Osteocyte (in vitro differentiated cells): ENCODE data around the gene ODAD2. TPM values are rescaled to one million over a fixed set of nuclear protein-coding genes. Genes with fewer than 3 reads are reported as not detected.

ENCODE experiments used
- DNase-seq: peaks from one replicate; pipeline ENCODE4 v3.0.0; 2021; ENCODE audit warnings: mixed read lengths; ENCODE audit not compliant: unreplicated experiment; ENCODE audit errors: extremely low spot score
- H3K27ac Mint-ChIP-seq: one replicate; pipeline ENCODE4 v1.8.0; 2021; ENCODE audit warnings: mild to moderate bottlenecking, mixed read lengths; ENCODE audit not compliant: unreplicated experiment
- H3K27me3 Mint-ChIP-seq: one replicate; pipeline ENCODE4 v1.8.0; 2021; ENCODE audit warnings: mixed read lengths; ENCODE audit not compliant: unreplicated experiment
- H3K36me3 Mint-ChIP-seq: one replicate; pipeline ENCODE4 v1.8.0; 2021; ENCODE audit warnings: mixed read lengths; ENCODE audit not compliant: unreplicated experiment
- H3K4me1 Mint-ChIP-seq: one replicate; pipeline ENCODE4 v1.8.0; 2021; ENCODE audit warnings: mixed read lengths; ENCODE audit not compliant: unreplicated experiment
- H3K4me3 Mint-ChIP-seq: one replicate; pipeline ENCODE4 v1.8.0; 2021; ENCODE audit warnings: mild to moderate bottlenecking, moderate library complexity, mixed read lengths; ENCODE audit not compliant: unreplicated experiment
- H3K9me3 Mint-ChIP-seq: one replicate; pipeline ENCODE4 v1.8.0; 2021; ENCODE audit warnings: mixed read lengths; ENCODE audit not compliant: unreplicated experiment
- total RNA-seq: library from RNA; stranded (reverse); gene quantifications from 2 replicates; pipeline ENCODE4 v1.2.1, GENCODE V29; 2021
- TF ChIP-seq, protein P1 (sequence below): fragments of 200-600 bp; sonication (generic); IDR thresholded peaks from 2 replicates; pipeline ENCODE4 v1.5.0; 2021; ENCODE audit warnings: antibody characterized with exemption, mild to moderate bottlenecking, moderate library complexity

Gene ODAD2
- total RNA-seq, 1 donor from 2014 or later: 4.3 TPM

DNA sequence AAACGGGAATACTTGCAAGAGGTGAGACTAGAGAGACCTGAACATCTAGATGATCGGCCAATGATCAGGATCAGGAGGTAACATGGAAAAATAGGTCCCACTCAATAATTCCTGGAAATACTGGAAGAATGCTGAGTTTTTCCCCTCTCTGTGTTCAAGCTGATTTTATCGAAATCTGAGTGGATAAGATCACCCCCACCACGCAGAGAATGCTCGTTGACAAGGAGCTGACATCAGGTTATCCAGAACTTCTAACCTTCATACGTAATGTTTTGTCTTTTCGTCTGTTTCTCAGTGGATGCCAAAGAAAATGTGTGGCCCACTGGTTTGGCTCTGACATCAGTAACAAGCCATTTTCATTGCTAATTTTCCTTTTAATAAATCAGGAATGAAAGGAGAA is 194.7 kb downstream of the ODAD2 start:
- no peak for DNase-seq
- Mint-ChIP-seq H3K36me3 (no peaks in the 10 kb centered on the region), H3K9me3 (no peaks in the 10 kb centered on the region), H3K27ac (no peak overlapping the region), H3K4me3 (no peak overlapping the region), H3K27me3 (peaks cover 6% of the 10 kb centered on the region), H3K4me1 (no peaks in the 10 kb centered on the region)
- TF ChIP-seq, protein P1, sequence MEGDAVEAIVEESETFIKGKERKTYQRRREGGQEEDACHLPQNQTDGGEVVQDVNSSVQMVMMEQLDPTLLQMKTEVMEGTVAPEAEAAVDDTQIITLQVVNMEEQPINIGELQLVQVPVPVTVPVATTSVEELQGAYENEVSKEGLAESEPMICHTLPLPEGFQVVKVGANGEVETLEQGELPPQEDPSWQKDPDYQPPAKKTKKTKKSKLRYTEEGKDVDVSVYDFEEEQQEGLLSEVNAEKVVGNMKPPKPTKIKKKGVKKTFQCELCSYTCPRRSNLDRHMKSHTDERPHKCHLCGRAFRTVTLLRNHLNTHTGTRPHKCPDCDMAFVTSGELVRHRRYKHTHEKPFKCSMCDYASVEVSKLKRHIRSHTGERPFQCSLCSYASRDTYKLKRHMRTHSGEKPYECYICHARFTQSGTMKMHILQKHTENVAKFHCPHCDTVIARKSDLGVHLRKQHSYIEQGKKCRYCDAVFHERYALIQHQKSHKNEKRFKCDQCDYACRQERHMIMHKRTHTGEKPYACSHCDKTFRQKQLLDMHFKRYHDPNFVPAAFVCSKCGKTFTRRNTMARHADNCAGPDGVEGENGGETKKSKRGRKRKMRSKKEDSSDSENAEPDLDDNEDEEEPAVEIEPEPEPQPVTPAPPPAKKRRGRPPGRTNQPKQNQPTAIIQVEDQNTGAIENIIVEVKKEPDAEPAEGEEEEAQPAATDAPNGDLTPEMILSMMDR: no peak

DNA sequence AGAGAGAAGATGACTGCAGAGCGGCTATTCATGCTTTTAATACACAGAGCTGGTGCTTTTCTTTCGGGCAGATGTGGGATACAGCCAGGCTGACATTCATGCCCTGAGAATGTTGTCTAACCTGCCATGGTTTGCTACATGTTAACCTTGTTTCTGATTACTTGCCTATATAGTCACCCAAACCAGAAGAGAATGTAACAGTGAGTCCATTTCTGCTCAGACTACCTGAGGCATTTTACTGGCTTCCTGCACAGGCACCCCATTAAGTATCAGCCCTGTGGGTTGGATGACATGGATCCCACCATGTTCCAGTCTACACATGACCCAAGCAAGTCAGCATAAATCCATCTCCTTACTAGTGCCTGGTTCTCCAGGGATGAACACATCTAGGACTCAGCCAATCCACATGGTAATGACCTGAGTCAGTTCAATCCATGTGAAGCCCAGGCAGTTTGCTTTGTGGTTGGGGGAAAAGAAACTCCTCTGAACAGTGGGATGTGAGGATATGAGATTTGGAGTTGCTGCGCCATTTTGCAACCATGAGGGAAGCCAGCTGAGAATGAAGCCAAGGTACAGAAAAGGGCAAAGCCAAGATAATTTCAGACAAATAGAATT is 197.6 kb downstream of the ODAD2 start:
- no peak overlapping the region for H3K4me3 Mint-ChIP-seq
- no peak for DNase-seq
- peaks cover 6% of the 10 kb centered on the region for H3K27me3 Mint-ChIP-seq
- no peaks in the 10 kb centered on the region for H3K9me3 Mint-ChIP-seq
- H3K36me3 Mint-ChIP-seq: no peaks in the 10 kb centered on the region
- H3K4me1 Mint-ChIP-seq: no peaks in the 10 kb centered on the region
- H3K27ac Mint-ChIP-seq: no peak overlapping the region
- TF ChIP-seq, protein P1: no peak

DNA sequence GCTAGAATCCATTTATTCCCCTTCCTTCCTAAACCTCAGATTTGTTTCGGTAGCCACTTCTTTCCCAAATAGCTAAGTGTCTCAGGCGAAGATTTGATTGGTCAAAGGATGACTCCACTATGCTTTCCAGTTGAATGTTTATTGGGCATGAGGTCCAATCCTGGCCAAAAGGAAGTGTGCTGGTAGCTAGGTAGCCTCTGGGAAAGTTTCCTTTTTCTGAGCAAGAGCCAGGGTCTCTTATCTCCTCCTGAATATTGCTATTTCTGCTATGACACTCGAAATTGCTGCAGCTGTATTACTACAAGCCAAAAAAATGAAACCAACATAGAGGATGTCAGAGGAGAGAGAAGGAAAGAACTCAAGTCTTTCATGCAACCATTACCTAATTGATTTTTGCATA is 199.8 kb downstream of the ODAD2 start:
- DNase-seq: no peak
- H3K27ac Mint-ChIP-seq: no peak overlapping the region
- H3K36me3 Mint-ChIP-seq: no peaks in the 10 kb centered on the region
- TF ChIP-seq, protein P1: no peak
- no peaks in the 10 kb centered on the region for H3K4me1 Mint-ChIP-seq
- peaks cover 4% of the 10 kb centered on the region for H3K9me3 Mint-ChIP-seq
- H3K27me3 Mint-ChIP-seq: peaks cover 4% of the 10 kb centered on the region
- no peak overlapping the region for H3K4me3 Mint-ChIP-seq

DNA sequence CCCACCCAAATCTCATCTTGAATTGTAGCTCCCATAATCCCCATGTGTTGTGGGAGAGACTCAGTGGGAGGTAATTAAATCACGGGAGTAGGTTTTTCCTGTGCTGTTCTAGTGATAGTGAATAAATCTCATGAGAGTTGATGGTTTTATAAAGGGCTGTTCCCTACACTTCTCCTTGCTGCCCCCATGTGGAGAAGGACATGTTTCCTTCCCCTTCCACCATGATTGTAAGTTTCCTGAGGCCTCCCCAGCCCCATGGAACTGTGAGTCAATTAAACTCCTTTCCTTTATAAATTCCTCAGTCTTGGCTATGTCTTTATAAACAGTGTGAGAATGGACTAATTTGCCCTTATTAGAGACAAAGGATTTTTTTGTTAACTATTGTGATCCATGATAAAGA is 204.7 kb downstream of the ODAD2 start:
- Mint-ChIP-seq H3K27ac (no peak overlapping the region), H3K27me3 (no peaks in the 10 kb centered on the region), H3K4me1 (peaks cover 8% of the 10 kb centered on the region), H3K4me3 (no peak overlapping the region), H3K36me3 (no peaks in the 10 kb centered on the region), H3K9me3 (peaks cover 4% of the 10 kb centered on the region)
- TF ChIP-seq, protein P1: peak; percentile 30
- DNase-seq: no peak

DNA sequence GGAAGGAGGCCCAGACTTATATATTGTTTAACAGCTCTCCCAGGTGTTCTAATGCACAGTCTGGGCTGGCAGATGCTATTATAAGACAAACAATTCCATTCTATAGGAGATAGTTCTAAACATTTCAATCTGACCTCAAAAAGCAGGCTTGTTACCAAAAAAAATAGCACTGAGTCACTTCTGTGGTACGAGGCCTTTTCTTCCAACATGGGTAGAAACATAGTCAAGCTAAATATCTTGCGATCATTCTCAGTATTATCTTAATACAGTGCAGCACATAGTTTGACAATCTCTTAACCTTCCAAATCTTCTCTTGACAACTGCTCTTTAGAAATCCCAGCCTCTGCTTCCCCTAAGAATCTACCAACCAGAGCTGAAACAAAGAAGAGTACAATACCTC is 206.7 kb downstream of the ODAD2 start:
- peaks cover 8% of the 10 kb centered on the region for H3K4me1 Mint-ChIP-seq
- H3K27me3 Mint-ChIP-seq: no peaks in the 10 kb centered on the region
- H3K9me3 Mint-ChIP-seq: peaks cover 4% of the 10 kb centered on the region
- no peak overlapping the region for H3K4me3 Mint-ChIP-seq
- no peaks in the 10 kb centered on the region for H3K36me3 Mint-ChIP-seq
- no peak overlapping the region for H3K27ac Mint-ChIP-seq
- TF ChIP-seq, protein P1: no peak
- DNase-seq: no peak
